ENCODE results near the gene MS4A12. TPM values are rescaled to one million over a fixed set of nuclear protein-coding genes. Genes with fewer than 3 reads are reported as not detected.

MS4A12 gene
- total RNA-seq, 1 experiment from 2014 or later, result not detected

GRCh38 chr11:60498399-60498798 lies 5.8 kb downstream of the MS4A12 start:
- H2BK12ac ChIP-seq (ENCODE audit: insufficient read length, low read depth, low read length), result no peak overlapping the region
- H3K56ac ChIP-seq (ENCODE audit: insufficient read length, low read depth, low read length), result no peak overlapping the region
- H4K5ac ChIP-seq (ENCODE audit: insufficient read length, low read depth, low read length), result no peak overlapping the region
- no peaks in the 10 kb centered on the region for H3K9me3 ChIP-seq (ENCODE audit: control insufficient read depth, low read depth, low read length)
- no peak overlapping the region for H3K14ac ChIP-seq (ENCODE audit: insufficient read depth, low read length)
- peaks cover 0 to 4% of the 10 kb centered on the region in 2 experiments; a peak in 2 of 5 replicates for H3K9me3 Mint-ChIP-seq
- H3K4me1 ChIP-seq (ENCODE audit: insufficient read depth, low read length), result peaks cover 3% of the 10 kb centered on the region; the same call in 1 of the 2 replicates
- H3K27me3 Mint-ChIP-seq (ENCODE audit: low read depth), result no peaks in the 10 kb centered on the region
- no peak for DNase-seq
- H4K8ac ChIP-seq (replicated peaks; ENCODE audit: insufficient read length, low read depth, low read length), result no peak overlapping the region
- no peak overlapping the region for H3K4me2 ChIP-seq (ENCODE audit: insufficient read depth, insufficient read length, low read length)
- no peak overlapping the region for H3T11ph ChIP-seq (ENCODE audit: low read length)
- no peaks in the 10 kb centered on the region for H4K20me1 ChIP-seq (ENCODE audit: control insufficient read depth, insufficient read depth, insufficient read length)
- no peak overlapping the region for H3K27ac ChIP-seq (ENCODE audit: insufficient read length, low read depth, low read length)
- H2AFZ ChIP-seq (ENCODE audit: low read length), result no peak overlapping the region
- H3K23me2 ChIP-seq (ENCODE audit: insufficient read length, low read depth, low read length, poor library complexity, severe bottlenecking), result no peaks in the 10 kb centered on the region
- no peak overlapping the region for H4K91ac ChIP-seq (ENCODE audit: insufficient read length, low read depth, low read length)
- TF ChIP-seq CTCF (conservative IDR thresholded peaks at IDR 0.05), result no peak
- no peak overlapping the region for H2AK5ac ChIP-seq (ENCODE audit: insufficient read length, low read length)
- H3K4ac ChIP-seq (ENCODE audit: low read depth, low read length), result no peak overlapping the region
- no CpG with 5 or more reads among the region's 2 CpGs for WGBS (ENCODE audit: extremely low coverage, insufficient read length, low lambda C conversion rate)
- H3K4me3 Mint-ChIP-seq, result no peak overlapping the region
- no peak overlapping the region for H2BK120ac ChIP-seq (ENCODE audit: low read depth, low read length, poor library complexity, severe bottlenecking)
- no peak overlapping the region for H3K18ac ChIP-seq (ENCODE audit: insufficient read length, low read depth, low read length)
- peaks cover 0 to 3% (median 3%) of the 10 kb centered on the region in 3 experiments; a peak in 2 of 7 replicates for H3K36me3 Mint-ChIP-seq (ENCODE audit: insufficient read depth in 1 of 3, low read depth in 3 of 3)
- no peak overlapping the region for H2BK20ac ChIP-seq (ENCODE audit: low read depth, low read length, poor library complexity, severe bottlenecking)
- no peaks in the 10 kb centered on the region for H3K79me2 ChIP-seq (ENCODE audit: insufficient read depth, low read length)
- H3K27ac Mint-ChIP-seq, result peak overlapping the region; percentile 1 to 54 (median 35); a peak in 5 of 7 replicates
- H2BK5ac ChIP-seq (ENCODE audit: insufficient read length, low read length), result no peak overlapping the region
- H3K27me3 ChIP-seq (ENCODE audit: insufficient read depth, low read length), result no peaks in the 10 kb centered on the region
- H3K4me1 Mint-ChIP-seq, result peaks cover 54 to 66% of the 10 kb centered on the region in 2 experiments
- H3K9ac ChIP-seq (ENCODE audit: extremely low read depth, insufficient read length, low read length), result no peak overlapping the region
- H2BK15ac ChIP-seq (ENCODE audit: low read depth, low read length), result no peak overlapping the region
- no peaks in the 10 kb centered on the region for H3K79me1 ChIP-seq (ENCODE audit: insufficient read depth, low read depth, low read length, poor library complexity, severe bottlenecking)
- no peak overlapping the region for H3K23ac ChIP-seq (ENCODE audit: insufficient read length, low read depth, low read length)

All from H9 (cell line).